Osteoblast (primary cell): ENCODE results near the gene DOK3. TPM values are rescaled to one million over a fixed set of nuclear protein-coding genes. Genes with fewer than 3 reads are reported as not detected.
A peak's percentile ranks its signal among the peaks of the same experiment; 100 is the strongest.

ENCODE experiments used
- DNase-seq: peaks from one replicate; pipeline ENCODE4 v3.0.0; 2011; ENCODE audit warnings: low spot score, mixed read lengths; ENCODE audit not compliant: insufficient read length; ENCODE audit errors: missing footprints
- H2AFZ ChIP-seq: 2 replicates; pipeline ENCODE4 v1.6.0; 2011; ENCODE audit warnings: mild to moderate bottlenecking, low read length
- H3K27ac ChIP-seq: 2 replicates; pipeline ENCODE4 v1.5.1; 2011; ENCODE audit warnings: mild to moderate bottlenecking, low read depth, low read length, moderate library complexity
- H3K27me3 ChIP-seq: 2 replicates; pipeline ENCODE4 v1.6.0; 2012; ENCODE audit warnings: mild to moderate bottlenecking, control low read depth, inconsistent platforms, low read length, moderate library complexity; ENCODE audit not compliant: insufficient read depth
- H3K36me3 ChIP-seq: 2 replicates; pipeline ENCODE4 v1.5.1; 2011; ENCODE audit warnings: mild to moderate bottlenecking, low read length, control low read depth, moderate library complexity; ENCODE audit not compliant: insufficient read depth
- H3K4me1 ChIP-seq: 2 replicates; pipeline ENCODE4 v1.5.1; 2011; ENCODE audit warnings: mild to moderate bottlenecking, low read length, control low read depth, moderate library complexity; ENCODE audit not compliant: insufficient read depth
- H3K4me2 ChIP-seq: 2 replicates; pipeline ENCODE4 v1.6.0; 2011; ENCODE audit warnings: mild to moderate bottlenecking, low read length; ENCODE audit not compliant: insufficient read depth
- H3K4me3 ChIP-seq: fragments of 200-600 bp; sonication (generic); 3 replicates; pipeline ENCODE4 v1.5.1; 2012; ENCODE audit warnings: mild to moderate bottlenecking, low read length, inconsistent platforms; ENCODE audit not compliant: insufficient read depth
- H3K79me2 ChIP-seq: 2 replicates; pipeline ENCODE4 v1.6.0; 2012; ENCODE audit warnings: mild to moderate bottlenecking, low read length, control low read depth, inconsistent platforms; ENCODE audit not compliant: insufficient read depth
- H3K9me3 ChIP-seq: 2 replicates; pipeline ENCODE4 v1.5.1; 2011; ENCODE audit warnings: low read depth, low read length, control low read depth
- H4K20me1 ChIP-seq: 2 replicates; pipeline ENCODE4 v1.6.0; 2012; ENCODE audit warnings: mild to moderate bottlenecking, low read length, control low read depth; ENCODE audit not compliant: insufficient read depth
- total RNA-seq: library from RNA; depleted of rRNA; stranded (reverse); fragments of >200 nt; gene quantifications from 2 replicates; pipeline ENCODE4 v1.2.3, GENCODE V29; 2012
- TF ChIP-seq, protein P1 (sequence below): IDR thresholded peaks from 2 replicates; pipeline ENCODE4 v1.5.1; 2011; ENCODE audit warnings: mild to moderate bottlenecking, low read depth, low read length, moderate library complexity; ENCODE audit errors: extremely low read depth

Gene DOK3
- total RNA-seq, 1 donor, result 1.1 TPM

DNA sequence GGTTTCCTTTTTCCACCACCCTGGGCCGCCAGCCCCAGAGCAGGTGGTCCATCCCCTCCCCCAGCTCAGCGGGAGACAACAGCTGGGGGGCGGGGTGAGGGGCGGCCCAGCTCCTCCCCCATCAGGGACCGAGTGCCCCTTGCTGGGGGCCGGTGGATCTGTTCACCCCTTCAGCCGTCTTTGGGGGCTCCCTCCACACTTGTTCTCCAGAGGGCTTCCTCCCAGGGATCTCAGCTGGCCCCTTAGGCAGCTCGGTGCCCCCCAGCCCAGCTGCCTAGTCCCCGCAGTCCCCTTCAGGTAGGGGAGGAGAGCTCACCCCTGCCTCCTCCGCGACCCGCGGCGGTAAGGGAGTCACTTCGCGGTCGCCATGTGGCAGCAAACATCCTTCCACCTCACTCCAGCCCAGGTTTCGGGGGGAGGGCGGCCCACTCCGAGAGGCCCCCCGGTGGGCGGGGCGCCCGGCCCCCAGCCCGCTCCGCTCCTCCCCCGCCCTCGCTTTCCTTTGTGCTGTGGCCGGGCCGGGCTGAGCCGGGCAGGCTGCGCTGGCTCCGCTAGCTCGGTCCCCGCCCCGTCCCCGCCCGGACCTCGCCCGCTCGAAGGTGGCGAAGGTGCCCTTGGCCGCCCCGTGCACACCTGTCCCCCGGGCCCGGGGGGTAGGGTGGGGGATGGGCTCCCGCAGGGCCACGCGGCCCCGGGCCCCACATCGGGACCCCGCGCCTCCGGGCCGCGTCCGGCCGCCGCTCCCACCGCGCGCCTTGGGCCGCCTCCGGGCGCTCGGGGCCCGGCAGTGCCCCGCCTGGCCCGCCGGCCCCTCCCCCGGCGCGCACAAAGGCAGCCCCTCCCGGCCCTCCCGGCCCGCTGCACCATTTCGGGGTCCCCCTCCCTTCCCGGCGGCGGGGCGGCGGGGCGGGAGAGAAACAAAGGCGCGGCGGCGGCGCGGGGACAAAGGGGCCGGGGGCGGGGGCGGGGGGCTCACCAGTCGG, 36.9 kb downstream of the DOK3 start:
- no peaks in the 10 kb centered on the region for H3K9me3 ChIP-seq
- peaks cover 9% of the 10 kb centered on the region for H3K36me3 ChIP-seq
- peak overlapping the region; percentile 87 for H3K4me3 ChIP-seq
- no peaks in the 10 kb centered on the region for H3K27me3 ChIP-seq
- peaks cover 42% of the 10 kb centered on the region for H3K4me1 ChIP-seq
- TF ChIP-seq, protein P1, sequence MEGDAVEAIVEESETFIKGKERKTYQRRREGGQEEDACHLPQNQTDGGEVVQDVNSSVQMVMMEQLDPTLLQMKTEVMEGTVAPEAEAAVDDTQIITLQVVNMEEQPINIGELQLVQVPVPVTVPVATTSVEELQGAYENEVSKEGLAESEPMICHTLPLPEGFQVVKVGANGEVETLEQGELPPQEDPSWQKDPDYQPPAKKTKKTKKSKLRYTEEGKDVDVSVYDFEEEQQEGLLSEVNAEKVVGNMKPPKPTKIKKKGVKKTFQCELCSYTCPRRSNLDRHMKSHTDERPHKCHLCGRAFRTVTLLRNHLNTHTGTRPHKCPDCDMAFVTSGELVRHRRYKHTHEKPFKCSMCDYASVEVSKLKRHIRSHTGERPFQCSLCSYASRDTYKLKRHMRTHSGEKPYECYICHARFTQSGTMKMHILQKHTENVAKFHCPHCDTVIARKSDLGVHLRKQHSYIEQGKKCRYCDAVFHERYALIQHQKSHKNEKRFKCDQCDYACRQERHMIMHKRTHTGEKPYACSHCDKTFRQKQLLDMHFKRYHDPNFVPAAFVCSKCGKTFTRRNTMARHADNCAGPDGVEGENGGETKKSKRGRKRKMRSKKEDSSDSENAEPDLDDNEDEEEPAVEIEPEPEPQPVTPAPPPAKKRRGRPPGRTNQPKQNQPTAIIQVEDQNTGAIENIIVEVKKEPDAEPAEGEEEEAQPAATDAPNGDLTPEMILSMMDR, result no peak
- peak; percentile 96 for DNase-seq
- no peak overlapping the region for H2AFZ ChIP-seq
- H3K4me2 ChIP-seq, result peak overlapping the region; percentile 90
- H3K27ac ChIP-seq, result peak overlapping the region; percentile 80
- peaks cover 47% of the 10 kb centered on the region for H4K20me1 ChIP-seq
- peaks cover 49% of the 10 kb centered on the region for H3K79me2 ChIP-seq

DNA sequence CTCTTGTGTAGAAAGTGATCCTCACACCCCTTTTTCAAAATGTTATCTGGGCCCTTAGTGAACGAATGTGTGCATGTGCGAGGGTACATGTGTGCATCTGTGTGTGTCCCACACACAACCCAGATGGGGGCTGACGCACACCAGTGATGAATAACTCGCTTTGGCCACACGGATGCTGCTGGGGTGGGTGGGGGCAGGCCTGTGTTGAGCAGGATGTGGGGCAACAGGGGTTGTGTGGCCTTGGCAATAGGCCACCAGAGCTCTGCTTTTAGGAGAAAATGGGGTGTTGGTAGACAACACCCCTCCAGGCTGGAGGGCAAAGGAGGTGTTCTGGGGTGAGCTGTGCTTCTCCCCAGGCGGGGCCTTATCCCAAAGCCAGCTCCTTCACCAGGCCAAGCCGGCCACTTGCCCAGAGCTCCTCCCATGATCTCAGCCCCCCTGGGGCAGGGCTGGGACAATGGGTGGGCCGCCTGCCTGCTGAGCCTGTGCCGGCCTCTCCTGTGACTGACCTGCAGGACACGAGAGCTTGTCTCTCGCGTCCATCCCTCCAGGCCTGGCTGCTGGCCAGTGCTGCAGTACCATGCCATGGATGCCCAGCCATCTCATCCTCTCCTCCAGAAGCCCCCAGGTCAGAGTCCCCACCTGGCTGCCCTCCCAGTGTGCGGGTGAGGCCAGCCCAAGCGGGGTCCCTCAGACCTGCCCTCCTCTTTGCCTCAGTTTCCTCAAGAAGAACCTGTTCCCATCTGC, 37.8 kb downstream of the DOK3 start:
- Histone ChIP-seq H3K27me3 (no peaks in the 10 kb centered on the region), H4K20me1 (peaks cover 50% of the 10 kb centered on the region), H2AFZ (no peak overlapping the region), H3K9me3 (no peaks in the 10 kb centered on the region), H3K4me1 (peaks cover 42% of the 10 kb centered on the region), H3K27ac (peak overlapping the region; percentile 80), H3K36me3 (peaks cover 15% of the 10 kb centered on the region), H3K4me2 (peak overlapping the region; percentile 90), H3K79me2 (peaks cover 49% of the 10 kb centered on the region), H3K4me3 (peak overlapping the region; percentile 87)
- peak; percentile 95 for DNase-seq
- TF ChIP-seq, protein P1, result no peak

DNA sequence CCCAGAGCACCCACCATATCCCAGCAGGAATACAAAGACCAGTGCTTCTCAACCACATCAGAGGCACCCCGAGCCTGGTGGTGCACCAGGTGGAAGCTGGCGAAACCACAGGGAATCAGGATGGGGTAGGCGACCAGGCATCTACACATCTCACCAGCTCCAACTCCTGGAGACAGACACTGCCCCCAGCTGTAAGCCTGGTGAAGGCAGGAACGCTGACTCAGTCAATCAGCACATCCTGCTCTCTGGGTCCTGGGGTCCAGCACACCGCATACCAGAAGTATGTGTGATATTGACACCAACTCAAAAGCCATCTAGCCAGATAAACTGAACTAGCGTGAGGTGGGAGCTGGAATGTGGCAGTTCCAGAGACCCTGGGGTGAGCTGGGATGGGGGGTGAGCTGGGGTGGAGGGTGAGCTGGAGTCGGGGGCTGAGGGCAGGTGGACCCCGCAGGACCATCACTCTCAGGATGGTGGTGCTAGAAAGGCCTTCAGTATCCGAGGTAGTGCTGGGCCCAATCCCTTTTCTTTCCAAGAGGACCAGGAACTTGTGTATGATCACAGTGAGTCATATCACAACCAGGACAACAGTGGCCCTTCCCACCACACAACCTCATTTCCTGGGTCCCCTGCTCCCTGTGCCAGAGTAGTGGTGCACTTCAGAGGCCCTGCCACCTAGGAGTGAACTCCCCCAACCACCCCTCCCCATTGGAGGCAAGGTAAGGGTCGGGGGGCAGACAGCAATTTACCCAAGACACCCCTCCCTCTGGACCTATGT, 38.7 kb downstream of the DOK3 start:
- H4K20me1 ChIP-seq, result peaks cover 58% of the 10 kb centered on the region
- H3K4me2 ChIP-seq, result peak overlapping the region; percentile 90
- TF ChIP-seq, protein P1, result no peak
- H3K36me3 ChIP-seq, result peaks cover 23% of the 10 kb centered on the region
- H3K9me3 ChIP-seq, result no peaks in the 10 kb centered on the region
- peaks cover 49% of the 10 kb centered on the region for H3K79me2 ChIP-seq
- peaks cover 42% of the 10 kb centered on the region for H3K4me1 ChIP-seq
- H3K27ac ChIP-seq, result peak overlapping the region; percentile 80
- no peak overlapping the region for H2AFZ ChIP-seq
- H3K4me3 ChIP-seq, result peak overlapping the region; percentile 87
- H3K27me3 ChIP-seq, result no peaks in the 10 kb centered on the region
- DNase-seq, result peak; percentile 97
